WTC11 (cell line): Measurements from ENCODE around the gene MICAL1.

ENCODE experiments used
- ATF1 ChIP-seq: sonication (generic); formaldehyde crosslinking; IDR thresholded peaks from 2 replicates; pipeline ENCODE4 v1.8.1; 2023; ENCODE audit warnings: mild to moderate bottlenecking, moderate library complexity, missing genetic modification reagents
- CTCF ChIP-seq: fragments of 200-600 bp; IDR thresholded peaks from 2 replicates; pipeline ENCODE4 v1.8.0; 2022; ENCODE audit warnings: antibody characterized with exemption
- E2F5 ChIP-seq: sonication (generic); formaldehyde crosslinking; IDR thresholded peaks from 2 replicates; pipeline ENCODE4 v1.8.1; 2022; ENCODE audit warnings: mild to moderate bottlenecking, moderate library complexity, missing genetic modification reagents
- JUN ChIP-seq: sonication (generic); formaldehyde crosslinking; IDR thresholded peaks from 2 replicates; pipeline ENCODE4 v1.8.0; 2023; ENCODE audit warnings: mild to moderate bottlenecking, missing genetic modification reagents
- KAT7 ChIP-seq: sonication (generic); formaldehyde crosslinking; IDR thresholded peaks from 2 replicates; pipeline ENCODE4 v1.8.1; 2023; ENCODE audit warnings: missing genetic modification reagents, mild to moderate bottlenecking, borderline replicate concordance
- NR2C2 ChIP-seq: sonication (generic); formaldehyde crosslinking; IDR thresholded peaks from 2 replicates; pipeline ENCODE4 v1.8.0; 2022; ENCODE audit warnings: mild to moderate bottlenecking, missing genetic modification reagents
- NR3C1 ChIP-seq: sonication (generic); formaldehyde crosslinking; conservative IDR thresholded peaks from 2 replicates; pipeline ENCODE4 v1.8.1; 2023; ENCODE audit warnings: low read depth, mild to moderate bottlenecking, missing genetic modification reagents
- SP1 ChIP-seq: sonication (generic); formaldehyde crosslinking; conservative IDR thresholded peaks from 2 replicates; pipeline ENCODE4 v1.8.1; 2022; ENCODE audit warnings: missing genetic modification reagents
- TEAD1 ChIP-seq: sonication (generic); formaldehyde crosslinking; IDR thresholded peaks from 2 replicates; pipeline ENCODE4 v1.8.0; 2022; ENCODE audit warnings: mild to moderate bottlenecking, missing genetic modification reagents
- ZNF512 ChIP-seq: sonication (generic); formaldehyde crosslinking; IDR thresholded peaks from 2 replicates; pipeline ENCODE4 v1.8.1; 2022; ENCODE audit warnings: missing genetic modification reagents, borderline replicate concordance
- TF ChIP-seq, protein P1 (sequence below): sonication (generic); formaldehyde crosslinking; IDR thresholded peaks from 2 replicates; pipeline ENCODE4 v1.8.1; 2022; ENCODE audit warnings: low read depth, missing genetic modification reagents, borderline replicate concordance
- TF ChIP-seq, protein P2 (sequence below): sonication (generic); formaldehyde crosslinking; IDR thresholded peaks from 2 replicates; pipeline ENCODE4 v1.8.1; 2023; ENCODE audit warnings: mild to moderate bottlenecking, missing genetic modification reagents

DNA sequence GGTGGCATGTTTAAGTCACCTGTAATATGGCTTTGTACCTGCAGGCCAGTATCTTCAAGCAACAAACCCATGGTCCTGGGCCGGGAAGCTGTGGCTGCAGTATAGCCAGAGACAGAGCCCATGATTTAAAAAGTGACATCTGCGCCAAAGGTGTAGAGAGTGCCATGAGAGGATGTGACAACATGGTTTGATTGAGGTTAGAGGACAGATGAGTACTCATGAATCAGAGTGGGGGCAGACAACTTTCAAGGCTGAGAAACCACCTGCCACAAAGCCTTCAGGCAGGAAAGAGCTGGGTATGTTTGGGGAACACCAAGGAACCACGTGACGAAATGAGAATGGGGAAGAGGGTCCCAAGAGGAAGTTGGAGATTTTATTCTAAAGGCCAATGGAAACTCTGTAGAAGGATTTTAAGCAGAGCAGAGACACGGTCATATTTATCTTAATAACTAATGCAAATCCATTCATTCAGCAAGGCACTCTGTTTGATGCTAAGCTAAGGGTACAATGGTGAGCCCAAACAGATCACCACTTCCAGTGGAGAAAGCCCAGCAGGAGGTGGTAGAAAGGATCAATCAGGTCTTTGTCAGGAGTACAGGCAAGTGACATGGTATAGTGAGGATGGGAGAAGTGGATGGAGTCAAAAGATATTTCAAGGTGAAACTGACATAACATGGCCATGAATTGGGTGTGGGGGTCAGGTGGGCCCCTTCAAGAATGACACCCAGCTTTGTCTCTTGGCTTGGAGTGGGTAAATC is 3.4 kb upstream of the MICAL1 start:
- TF ChIP-seq CTCF: no peak
- no peak for TF ChIP-seq NR2C2
- TF ChIP-seq ATF1 (CRISPR knock-in tag): no peak
- TF ChIP-seq NR3C1 (CRISPR knock-in tag): no peak
- TF ChIP-seq ZNF512: no peak
- TF ChIP-seq, protein P1, sequence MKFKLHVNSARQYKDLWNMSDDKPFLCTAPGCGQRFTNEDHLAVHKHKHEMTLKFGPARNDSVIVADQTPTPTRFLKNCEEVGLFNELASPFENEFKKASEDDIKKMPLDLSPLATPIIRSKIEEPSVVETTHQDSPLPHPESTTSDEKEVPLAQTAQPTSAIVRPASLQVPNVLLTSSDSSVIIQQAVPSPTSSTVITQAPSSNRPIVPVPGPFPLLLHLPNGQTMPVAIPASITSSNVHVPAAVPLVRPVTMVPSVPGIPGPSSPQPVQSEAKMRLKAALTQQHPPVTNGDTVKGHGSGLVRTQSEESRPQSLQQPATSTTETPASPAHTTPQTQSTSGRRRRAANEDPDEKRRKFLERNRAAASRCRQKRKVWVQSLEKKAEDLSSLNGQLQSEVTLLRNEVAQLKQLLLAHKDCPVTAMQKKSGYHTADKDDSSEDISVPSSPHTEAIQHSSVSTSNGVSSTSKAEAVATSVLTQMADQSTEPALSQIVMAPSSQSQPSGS: no peak
- TF ChIP-seq SP1 (CRISPR knock-in tag): no peak
- no peak for TF ChIP-seq E2F5
- TF ChIP-seq, protein P2, sequence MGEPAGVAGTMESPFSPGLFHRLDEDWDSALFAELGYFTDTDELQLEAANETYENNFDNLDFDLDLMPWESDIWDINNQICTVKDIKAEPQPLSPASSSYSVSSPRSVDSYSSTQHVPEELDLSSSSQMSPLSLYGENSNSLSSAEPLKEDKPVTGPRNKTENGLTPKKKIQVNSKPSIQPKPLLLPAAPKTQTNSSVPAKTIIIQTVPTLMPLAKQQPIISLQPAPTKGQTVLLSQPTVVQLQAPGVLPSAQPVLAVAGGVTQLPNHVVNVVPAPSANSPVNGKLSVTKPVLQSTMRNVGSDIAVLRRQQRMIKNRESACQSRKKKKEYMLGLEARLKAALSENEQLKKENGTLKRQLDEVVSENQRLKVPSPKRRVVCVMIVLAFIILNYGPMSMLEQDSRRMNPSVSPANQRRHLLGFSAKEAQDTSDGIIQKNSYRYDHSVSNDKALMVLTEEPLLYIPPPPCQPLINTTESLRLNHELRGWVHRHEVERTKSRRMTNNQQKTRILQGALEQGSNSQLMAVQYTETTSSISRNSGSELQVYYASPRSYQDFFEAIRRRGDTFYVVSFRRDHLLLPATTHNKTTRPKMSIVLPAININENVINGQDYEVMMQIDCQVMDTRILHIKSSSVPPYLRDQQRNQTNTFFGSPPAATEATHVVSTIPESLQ (CRISPR knock-in tag): no peak
- no peak for TF ChIP-seq JUN (CRISPR knock-in tag)
- no peak for TF ChIP-seq KAT7 (CRISPR knock-in tag)
- no peak for TF ChIP-seq TEAD1 (CRISPR knock-in tag)
